Muscle of leg (tissue), 11 donors: ENCODE results near the gene GBF1. TPM values are rescaled to one million over a fixed set of nuclear protein-coding genes. Genes with fewer than 3 reads are reported as not detected.
A peak's percentile ranks its signal among the peaks of the same experiment; 100 is the strongest.

Experiments used
- DNase-seq: peaks from one replicate; pipeline ENCODE4 v3.0.0; 2013
- H3K27ac ChIP-seq: one replicate; pipeline ENCODE4 v1.5.1; 2013; ENCODE audit warnings: mild to moderate bottlenecking, low read length, control low read depth
- H3K27me3 ChIP-seq: one replicate; pipeline ENCODE4 v1.6.1; 2013; ENCODE audit warnings: low read length; ENCODE audit not compliant: control insufficient read depth, insufficient read depth
- H3K36me3 ChIP-seq: one replicate; pipeline ENCODE4 v1.6.1; 2013; ENCODE audit warnings: low read length; ENCODE audit not compliant: control insufficient read depth, insufficient read depth
- H3K4me1 ChIP-seq: one replicate; pipeline ENCODE4 v1.6.1; 2013; ENCODE audit warnings: low read length; ENCODE audit not compliant: control insufficient read depth, insufficient read depth
- H3K4me3 ChIP-seq: one replicate; pipeline ENCODE4 v1.5.1; 2013; ENCODE audit warnings: low read length, control low read depth
- H3K9me3 ChIP-seq: replicated peaks from 2 replicates; pipeline ENCODE4 v1.6.1; 2013; ENCODE audit warnings: low read depth, low read length; ENCODE audit not compliant: control insufficient read depth
- WGBS: methylation state at CpG from one replicate; pipeline ENCODE4 v1.1.5; 2013; ENCODE audit warnings: missing lambda C conversion rate; ENCODE audit not compliant: insufficient coverage; 5-methylcytosine and 5-hydroxymethylcytosine counted together
- polyA plus RNA-seq, 8 donors: library from polyadenylated mRNA; unstranded; fragments of 120-200 nt; gene quantifications; one replicate each; pipeline versions ENCODE4 v1.2.1 to v1.2.3, GENCODE V29; 2013; ENCODE audit warnings: inconsistent platforms in 1 of 8, low replicate concordance in 1 of 8; ENCODE audit not compliant: insufficient read length in 8 of 8, insufficient read depth in 1 of 8
- total RNA-seq: library from RNA; stranded (reverse); fragments of 120-200 nt; gene quantifications from one replicate; pipeline ENCODE4 v1.2.4, GENCODE V29; 2013

GBF1 gene
- total and polyA plus RNA-seq, 9 donors, result 27.2 to 54.6 (median 44.9) TPM

DNA sequence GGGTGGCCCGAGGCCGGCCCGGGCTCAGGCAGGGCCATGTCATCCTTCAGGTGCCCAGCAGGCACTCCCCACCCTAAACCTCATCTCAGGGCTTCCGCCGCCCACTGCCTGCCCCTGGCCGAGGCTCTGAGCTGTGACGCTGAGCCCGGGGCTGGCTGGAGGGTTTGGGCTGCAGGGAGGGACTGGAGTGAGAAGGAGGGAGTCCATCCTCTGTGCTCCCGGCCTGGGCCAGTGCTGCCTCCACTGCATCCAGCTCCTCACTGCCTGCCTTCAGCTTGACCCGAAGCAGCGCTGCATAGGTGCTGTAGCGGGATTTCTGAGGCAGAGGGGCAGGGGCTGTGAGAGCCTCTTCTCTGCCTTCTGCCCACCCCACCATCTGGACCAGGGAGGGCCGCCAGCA, 157.8 kb downstream of the GBF1 start:
- Histone ChIP-seq H3K27ac (no peak overlapping the region), H3K4me1 (peaks cover 15% of the 10 kb centered on the region), H3K36me3 (peaks cover 38% of the 10 kb centered on the region), H3K4me3 (no peak overlapping the region), H3K27me3 (peaks cover 8% of the 10 kb centered on the region), H3K9me3 (no peaks in the 10 kb centered on the region)
- DNase-seq, result no peak
- WGBS, result no CpG with 5 or more reads among the region's 13 CpGs

DNA sequence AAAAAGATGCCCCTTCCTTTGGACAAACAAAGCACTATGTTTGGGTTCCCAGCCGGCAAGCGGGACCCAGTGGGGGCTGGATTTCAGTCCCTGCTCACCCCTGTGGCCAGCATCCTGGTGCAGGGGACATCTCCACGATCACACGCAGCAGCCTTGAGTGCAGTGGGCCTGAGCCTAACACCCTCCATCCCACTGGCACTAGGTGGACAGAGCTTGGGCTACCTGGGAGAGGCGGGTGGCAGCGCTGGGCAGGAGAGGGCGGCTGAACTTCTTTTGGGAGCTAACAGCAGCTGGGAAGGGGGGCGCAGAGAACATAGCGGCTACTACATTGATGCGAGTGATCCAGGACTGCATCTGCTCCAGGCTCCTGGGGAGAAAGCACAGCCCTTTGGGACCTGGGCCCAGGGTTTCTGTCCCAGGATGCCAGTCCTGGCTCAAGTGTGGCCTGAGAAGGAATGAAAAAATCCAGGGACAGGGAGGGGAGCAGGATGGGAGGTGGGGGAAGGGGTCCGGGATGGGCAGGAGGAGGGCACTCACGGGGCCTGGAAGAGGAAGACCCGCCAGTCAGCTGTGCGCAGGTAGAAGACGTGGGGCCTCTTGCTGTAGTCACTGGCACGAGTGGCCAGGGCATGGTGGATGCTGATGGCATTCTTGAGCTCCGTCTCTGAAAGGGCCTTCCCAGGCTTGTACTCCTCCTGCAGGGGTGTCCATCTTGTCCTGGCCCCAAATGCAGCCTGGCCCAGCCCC, 159.2 kb downstream of the GBF1 start:
- Histone ChIP-seq H3K27ac (no peak overlapping the region), H3K9me3 (no peaks in the 10 kb centered on the region), H3K4me3 (no peak overlapping the region), H3K27me3 (peaks cover 18% of the 10 kb centered on the region), H3K36me3 (peaks cover 33% of the 10 kb centered on the region), H3K4me1 (peaks cover 18% of the 10 kb centered on the region)
- DNase-seq, result no peak
- WGBS, result 94% methylated on average over 16 of the region's 17 CpGs

DNA sequence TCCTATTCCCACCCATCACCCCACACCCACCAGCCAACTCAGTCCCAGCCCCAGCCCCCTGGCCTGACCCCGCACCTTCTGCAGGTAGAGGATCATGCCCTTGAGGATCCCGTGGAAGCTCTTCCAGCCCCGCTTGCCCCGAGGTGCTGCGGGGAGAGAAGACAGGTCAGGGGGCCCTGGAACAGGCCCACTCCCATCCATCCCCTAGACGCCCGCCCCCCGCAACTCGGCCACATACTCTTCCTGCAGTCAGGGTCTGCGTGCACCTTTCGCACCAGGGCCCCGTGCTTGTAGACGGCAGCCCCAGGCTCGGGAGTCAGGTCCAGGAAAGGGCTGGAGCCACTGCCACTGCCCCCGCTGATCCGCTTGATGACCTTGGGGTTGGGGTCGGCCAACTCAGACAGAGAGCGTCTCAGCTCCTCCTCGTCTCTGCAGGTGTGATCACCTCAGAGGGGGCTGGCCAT, 159.8 kb downstream of the GBF1 start:
- H3K36me3 ChIP-seq, result peaks cover 28% of the 10 kb centered on the region
- H3K4me3 ChIP-seq, result no peak overlapping the region
- peaks cover 24% of the 10 kb centered on the region for H3K27me3 ChIP-seq
- no peak overlapping the region for H3K27ac ChIP-seq
- DNase-seq, result no peak
- no peaks in the 10 kb centered on the region for H3K9me3 ChIP-seq
- 85% methylated on average over 15 of the region's 19 CpGs for WGBS
- H3K4me1 ChIP-seq, result peaks cover 18% of the 10 kb centered on the region

DNA sequence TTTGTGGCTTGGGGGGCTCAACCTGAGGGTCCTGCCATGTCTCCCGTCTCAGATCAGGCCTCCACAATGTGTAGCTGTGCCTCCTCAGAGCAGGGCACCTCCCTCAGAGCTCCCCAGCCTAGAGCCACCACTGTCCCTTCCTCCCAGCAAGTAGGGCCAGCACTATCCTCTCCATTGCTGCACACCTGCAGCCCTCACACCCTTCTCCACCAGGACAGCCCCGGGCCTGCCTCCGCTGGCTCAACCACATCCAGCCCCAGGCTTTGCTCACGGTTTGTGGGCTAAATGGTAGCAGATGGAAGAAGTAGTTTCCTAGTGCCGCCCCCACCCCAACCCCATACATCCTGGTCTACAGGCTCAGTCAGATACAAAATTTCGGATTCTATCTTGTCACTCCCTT, 160.3 kb downstream of the GBF1 start:
- H3K27ac ChIP-seq, result no peak overlapping the region

DNA sequence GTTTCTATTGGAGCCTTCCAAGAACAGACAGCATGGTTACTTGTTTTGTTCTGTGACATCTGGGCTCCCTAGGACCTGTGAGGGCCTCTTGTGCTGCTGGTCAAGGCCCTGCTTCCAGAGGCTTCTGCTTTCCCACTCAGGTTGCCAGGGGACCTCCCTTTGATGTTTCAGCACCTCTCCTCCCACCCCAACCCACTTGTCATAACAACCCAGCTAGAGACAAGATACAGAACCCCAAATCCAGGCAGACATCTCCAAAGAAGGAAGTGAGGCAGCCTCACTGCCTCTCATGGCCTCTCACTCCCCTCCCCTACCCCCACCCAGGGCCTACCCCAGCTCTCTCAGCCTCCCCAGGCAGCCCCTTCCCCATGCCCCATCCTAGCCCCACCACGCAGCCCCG, 161.5 kb downstream of the GBF1 start:
- Histone ChIP-seq H3K4me1 (peaks cover 28% of the 10 kb centered on the region), H3K9me3 (no peaks in the 10 kb centered on the region), H3K4me3 (no peak overlapping the region), H3K36me3 (peaks cover 11% of the 10 kb centered on the region), H3K27ac (no peak overlapping the region), H3K27me3 (peaks cover 41% of the 10 kb centered on the region)
- WGBS, result no CpG with 5 or more reads among the region's 2 CpGs
- DNase-seq, result no peak

More for the DNA sequence above, 160.3 kb downstream of the GBF1 start:
- no peaks in the 10 kb centered on the region for H3K9me3 ChIP-seq
- no peak for DNase-seq
- peaks cover 22% of the 10 kb centered on the region for H3K4me1 ChIP-seq
- 90% methylated on average over 3 of the region's 6 CpGs for WGBS
- H3K36me3 ChIP-seq, result peaks cover 23% of the 10 kb centered on the region
- no peak overlapping the region for H3K4me3 ChIP-seq
- peaks cover 29% of the 10 kb centered on the region for H3K27me3 ChIP-seq

DNA sequence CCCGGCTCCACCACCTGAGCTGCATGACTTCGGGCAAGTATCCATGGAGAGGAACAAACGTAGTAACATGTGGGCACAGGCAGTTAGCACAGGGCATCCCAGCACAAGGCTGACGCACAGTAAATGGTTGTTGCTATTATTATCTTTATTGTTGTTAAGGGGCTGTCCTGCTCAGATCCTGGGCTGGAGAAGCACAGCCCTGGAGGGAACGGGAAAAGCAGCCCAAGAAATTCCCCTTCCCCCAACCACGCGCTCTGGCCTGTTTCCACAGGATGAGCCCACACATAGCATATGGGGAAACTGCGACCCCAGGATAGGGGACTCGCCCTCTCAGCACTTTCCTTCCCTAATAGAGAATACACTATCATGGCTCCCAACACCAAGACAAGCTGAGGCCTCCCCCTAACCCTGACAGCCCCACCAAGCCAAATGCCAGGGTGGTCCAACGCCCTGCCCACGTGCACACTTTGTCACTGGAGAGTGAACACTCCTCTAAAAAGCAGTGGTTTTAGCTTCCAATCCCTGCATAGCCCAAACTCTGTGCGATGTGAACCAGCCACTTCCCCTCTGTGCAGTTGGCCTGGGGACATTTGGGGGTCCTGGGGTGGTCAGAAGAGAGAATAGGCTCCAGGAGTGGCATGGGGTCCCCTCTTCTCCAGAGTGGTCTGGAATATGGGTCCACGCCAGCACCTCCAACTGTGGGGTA, 162.2 kb downstream of the GBF1 start:
- no peak overlapping the region for H3K4me3 ChIP-seq
- 70% methylated on average over 4 of the region's 13 CpGs for whole genome bisulfite sequencing
- H3K27me3 ChIP-seq, result peaks cover 49% of the 10 kb centered on the region
- H3K27ac ChIP-seq, result no peak overlapping the region
- H3K9me3 ChIP-seq, result no peaks in the 10 kb centered on the region
- peaks cover 4% of the 10 kb centered on the region for H3K36me3 ChIP-seq
- H3K4me1 ChIP-seq, result peaks cover 28% of the 10 kb centered on the region
- no peak for DNase-seq

DNA sequence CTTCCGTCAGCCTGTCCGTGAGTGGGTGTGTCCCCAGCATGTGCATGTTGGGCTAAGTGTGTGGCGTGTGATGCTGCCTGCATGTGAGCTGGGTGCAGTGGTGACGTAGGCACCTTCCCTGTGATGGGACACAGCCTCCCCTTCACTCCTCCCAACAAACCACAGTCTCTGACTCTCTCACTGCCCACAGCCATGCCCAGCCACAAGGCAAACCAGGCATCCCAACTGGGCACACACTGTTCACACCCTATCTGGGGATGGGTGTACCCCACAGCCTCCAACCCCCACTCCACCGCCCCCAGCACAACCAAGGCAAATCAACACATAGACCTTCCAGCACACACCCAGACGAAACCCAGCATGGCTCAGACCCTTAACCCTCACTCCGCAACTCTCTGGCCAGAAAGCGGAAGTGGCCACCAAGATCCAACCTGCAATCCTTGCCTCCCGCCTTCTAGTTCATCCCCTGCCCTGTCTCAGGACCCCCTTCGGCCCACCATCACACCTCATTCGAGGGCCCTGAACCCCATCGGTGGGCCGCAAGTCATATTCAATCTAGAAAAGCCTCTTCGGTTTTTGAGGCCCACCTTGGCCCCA, 162.9 kb downstream of the GBF1 start:
- H3K36me3 ChIP-seq, result peaks cover 4% of the 10 kb centered on the region
- H3K9me3 ChIP-seq, result no peaks in the 10 kb centered on the region
- no peak for DNase-seq
- H3K4me1 ChIP-seq, result peaks cover 28% of the 10 kb centered on the region
- 54% methylated on average over 11 of the region's 14 CpGs for WGBS
- no peak overlapping the region for H3K27ac ChIP-seq
- peaks cover 55% of the 10 kb centered on the region for H3K27me3 ChIP-seq
- peak overlapping the region; percentile 42 for H3K4me3 ChIP-seq

DNA sequence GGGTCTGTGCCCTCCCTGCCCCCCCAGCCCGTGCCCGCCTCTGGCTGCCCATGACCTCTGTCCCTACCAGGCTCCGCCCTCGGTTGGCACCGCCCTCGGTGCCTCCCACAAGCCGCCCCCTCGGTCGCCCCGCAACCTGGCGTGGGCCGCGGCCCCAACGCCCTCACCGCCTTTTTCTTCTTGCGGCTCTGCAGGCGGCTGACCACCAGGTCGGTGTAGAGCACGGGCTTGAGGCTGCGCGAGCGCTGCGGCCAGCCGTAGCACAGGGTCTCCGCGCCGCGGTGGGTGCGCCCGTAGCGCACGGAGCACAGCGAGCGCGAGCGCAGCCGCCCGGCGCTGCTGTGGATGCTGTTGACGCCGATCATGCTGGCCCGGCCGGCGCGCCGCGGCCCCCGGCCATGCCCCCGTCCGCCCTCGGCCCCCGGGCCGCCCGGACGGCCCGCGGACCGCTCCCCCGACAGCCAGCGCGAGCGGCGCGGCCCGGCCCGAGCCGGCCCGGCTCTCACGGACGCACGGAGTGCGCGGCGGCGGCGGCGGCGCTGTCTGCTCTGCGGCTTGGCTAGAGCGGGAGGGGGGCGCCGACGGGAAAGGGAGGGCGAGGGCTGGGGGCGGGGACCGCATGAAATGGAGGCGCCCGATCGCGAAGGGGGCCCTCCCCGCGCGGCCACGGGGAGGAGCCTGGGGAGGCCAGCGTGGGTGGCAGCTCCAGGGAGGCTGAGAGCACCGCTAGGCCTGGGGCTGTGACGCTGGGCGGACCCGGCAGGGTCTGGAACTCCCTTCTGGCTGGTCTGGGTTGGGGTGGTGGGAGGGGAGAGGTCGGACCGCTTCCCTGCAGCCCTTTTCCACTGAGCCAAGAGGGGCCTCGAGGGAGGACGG, 163.6 kb downstream of the GBF1 start:
- peaks cover 61% of the 10 kb centered on the region for H3K27me3 ChIP-seq
- H3K4me3 ChIP-seq, result peak overlapping the region; percentile 42
- H3K36me3 ChIP-seq, result no peaks in the 10 kb centered on the region
- H3K27ac ChIP-seq, result peak overlapping the region; percentile 86
- peak; percentile 87 for DNase-seq
- peaks cover 28% of the 10 kb centered on the region for H3K4me1 ChIP-seq
- H3K9me3 ChIP-seq, result no peaks in the 10 kb centered on the region
- under 1% methylated on average over 96 of the region's 103 CpGs for WGBS

DNA sequence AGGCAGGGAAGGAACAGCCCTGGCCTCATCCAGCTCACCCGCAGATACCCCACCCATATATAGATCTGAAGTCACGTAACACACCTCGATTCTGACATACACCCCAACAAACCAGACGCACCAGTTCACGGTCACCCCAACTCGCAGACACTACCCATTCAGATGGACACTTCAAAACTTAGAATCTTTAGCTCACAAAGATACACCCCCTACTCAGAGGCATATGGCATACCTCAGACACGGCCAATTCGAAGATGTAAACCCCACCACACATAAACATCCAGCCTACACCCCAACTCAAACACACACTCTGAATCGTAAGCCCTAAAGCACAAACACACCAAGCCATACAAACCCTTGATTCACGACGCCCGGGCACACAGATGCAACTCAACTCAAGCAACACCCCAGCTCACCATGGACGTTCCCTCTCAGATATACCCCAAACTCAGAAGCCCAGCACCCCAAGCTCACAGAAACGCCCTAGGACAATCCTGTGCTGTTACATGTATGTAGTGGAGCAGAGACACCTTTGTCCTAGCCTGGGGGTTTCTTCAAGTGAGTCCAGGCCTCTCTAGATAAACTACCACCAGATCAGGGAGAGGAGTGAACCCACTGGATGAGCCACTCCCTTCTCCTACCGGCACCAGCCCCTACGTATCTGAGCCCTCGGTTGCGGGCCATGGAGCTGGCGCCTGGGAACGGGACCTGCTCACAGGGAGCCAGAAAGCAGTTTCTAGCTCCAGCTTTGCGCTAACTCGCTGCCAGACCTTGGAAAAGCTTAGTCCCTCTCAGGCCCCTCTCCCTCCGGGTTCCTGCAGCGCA, 164.5 kb downstream of the GBF1 start:
- 19% methylated on average over 15 of the region's 24 CpGs for WGBS
- Histone ChIP-seq H3K4me3 (peak overlapping the region; percentile 42), H3K4me1 (peaks cover 28% of the 10 kb centered on the region), H3K27me3 (peaks cover 67% of the 10 kb centered on the region), H3K9me3 (no peaks in the 10 kb centered on the region), H3K27ac (peak overlapping the region; percentile 86), H3K36me3 (no peaks in the 10 kb centered on the region)
- DNase-seq, result no peak
